IPS DF 19.7 (cell line): ENCODE measurements around the gene AQP11.
"Not testable (repeated sequence)": the region's sequence is repeated elsewhere in the genome, so short reads cannot be mapped to it uniquely, and the experiment has no call there.

ENCODE experiments used
- DNase-seq: peaks from one replicate; pipeline ENCODE4 v3.0.0-alpha.2; 2013; ENCODE audit warnings: low read depth, low spot score

AQP11 gene

DNA sequence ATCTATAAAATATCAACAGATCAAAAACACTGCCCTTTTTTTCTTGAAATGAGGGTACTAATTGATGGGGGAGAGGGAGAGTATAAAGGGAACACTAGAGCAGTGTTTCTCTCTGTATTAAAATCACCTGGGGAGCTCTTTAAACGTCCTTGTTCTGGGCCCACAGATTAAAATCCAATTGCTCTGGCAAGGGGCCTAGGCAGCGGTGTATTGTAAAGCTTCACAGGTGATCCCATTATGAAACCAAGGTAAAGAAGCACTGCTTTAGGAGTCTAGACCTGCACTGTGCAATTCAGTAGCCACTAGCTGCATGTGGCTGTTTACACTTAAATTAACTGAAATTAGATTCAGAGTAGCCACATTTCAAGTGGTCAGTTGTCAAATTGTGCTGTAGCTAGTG, 3.0 kb downstream of the AQP11 start:
- no peak for DNase-seq

DNA sequence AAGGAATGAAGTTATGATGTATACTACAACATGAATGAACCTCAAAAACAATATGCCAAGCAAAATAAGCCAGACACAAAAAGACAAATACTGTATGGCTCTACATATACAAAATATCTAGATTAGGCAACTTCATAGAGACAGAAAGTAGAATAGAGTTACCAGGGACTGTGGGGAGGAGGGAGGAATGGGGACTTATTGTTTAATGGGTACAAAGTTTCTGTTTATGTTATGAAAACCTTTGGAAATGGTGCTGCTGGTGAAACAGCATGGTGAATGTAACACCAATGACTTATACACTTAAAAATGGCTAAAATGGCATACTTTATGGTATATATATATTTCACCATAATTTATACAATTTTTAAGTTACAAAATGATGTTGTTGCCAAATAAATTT, 4.1 kb downstream of the AQP11 start:
- DNase-seq, result no peak

DNA sequence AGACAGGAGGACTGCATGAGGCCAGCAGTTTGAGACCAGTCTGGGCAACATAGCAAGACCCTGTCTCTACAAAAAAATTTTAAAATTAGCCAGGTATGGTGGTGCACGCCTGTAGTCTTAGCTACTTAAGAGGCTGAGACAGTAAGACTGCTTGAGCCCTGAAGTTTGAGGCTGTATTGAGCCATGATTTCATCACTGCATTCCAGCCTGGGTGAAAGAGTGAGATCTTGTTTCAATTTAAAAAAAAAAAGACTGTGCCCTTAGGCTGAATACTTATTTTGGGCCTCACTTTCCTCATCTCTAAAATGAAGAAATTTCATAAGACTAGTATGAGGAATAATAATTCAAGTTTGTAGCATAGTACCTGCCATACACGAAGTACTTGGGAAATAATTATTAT, 6.9 kb downstream of the AQP11 start:
- DNase-seq, result no peak

DNA sequence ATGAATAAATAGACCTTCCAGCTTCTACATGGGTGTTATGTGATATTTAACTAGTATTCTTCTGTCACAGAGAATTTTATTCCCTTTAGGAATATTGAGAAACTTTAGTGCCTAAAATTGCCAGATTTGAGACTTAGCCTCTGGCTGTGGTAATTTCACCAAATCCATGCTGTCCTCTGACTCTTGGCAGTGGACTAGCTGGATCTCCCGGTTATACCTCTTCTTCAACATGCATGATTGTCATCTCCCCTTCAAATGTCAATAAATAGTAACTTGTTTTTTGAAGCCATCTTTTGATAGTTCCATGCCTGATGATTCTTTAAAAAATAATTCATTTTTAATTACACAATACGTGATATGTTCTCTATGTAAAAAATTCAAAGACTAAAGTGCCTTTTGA, 8.4 kb downstream of the AQP11 start:
- DNase-seq, result no peak

DNA sequence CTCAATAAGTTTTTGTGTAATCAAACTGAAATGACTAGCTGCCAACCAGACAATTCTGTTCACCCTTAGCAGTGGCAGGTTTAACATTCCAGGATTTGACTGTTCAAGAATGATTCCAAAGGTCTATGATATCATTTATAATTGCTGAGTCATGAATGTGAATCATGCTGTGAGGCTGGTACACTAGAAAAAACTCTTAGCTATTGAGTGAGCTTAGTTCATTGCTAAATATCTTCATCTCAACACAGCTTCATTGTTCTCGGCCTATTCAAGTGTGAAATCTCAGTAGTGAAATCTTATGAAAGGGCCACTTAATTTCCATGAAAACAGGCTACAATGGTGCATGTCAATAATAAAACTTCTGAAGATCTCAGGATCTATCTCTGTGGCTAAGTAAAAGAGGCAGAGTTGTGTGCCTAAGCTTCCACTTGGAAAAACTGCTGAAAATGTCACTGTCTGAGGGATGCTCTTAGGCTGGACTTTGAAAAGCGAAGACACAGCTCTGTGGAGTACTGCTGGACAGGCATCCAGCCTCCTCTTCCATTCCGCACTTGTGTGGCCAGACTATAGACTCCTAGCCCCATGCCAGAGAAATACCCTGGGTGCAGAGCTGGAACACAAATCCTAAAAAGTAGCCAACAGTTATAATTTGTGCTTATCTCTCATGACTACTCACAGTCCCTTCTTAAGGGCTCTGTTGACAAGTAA, 12.8 kb downstream of the AQP11 start:
- DNase-seq, result no peak

DNA sequence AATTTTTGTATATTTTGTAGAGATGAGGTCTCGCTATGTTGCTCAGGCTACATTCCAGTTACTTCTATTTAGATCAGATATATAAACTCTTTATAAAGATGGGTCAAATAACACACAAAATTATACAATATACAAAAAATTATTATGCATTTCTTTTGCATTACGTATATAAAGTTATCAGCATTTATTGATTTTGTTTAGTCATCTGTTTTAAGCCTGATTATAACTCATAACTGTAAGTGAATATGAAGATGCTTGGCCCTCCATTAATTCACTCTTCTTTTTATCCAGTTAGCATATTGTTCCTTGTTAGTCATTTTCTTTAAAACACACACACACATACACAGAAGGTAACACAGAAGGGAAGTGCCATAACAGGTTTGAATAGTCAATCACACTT, 14.5 kb downstream of the AQP11 start:
- no peak for DNase-seq

DNA sequence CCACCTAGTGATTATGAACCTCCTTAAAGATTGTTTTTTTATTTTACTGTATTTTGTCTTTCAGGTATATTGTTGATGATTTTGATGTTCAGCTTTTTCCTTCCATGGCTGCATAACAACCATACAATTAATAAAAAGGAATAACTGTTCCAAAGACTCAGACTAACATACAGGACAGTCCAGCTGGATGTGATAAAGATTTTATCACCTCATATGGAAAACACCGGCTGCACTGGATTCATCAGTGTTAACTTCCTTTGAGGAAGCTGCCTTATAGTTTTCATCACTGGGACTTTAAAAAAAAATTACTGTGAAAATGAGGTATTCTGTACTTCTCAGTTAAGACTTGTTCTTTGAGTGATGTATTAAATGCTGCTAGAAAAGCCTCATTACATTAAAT, 19.5 kb downstream of the AQP11 start:
- DNase-seq, result no peak

DNA sequence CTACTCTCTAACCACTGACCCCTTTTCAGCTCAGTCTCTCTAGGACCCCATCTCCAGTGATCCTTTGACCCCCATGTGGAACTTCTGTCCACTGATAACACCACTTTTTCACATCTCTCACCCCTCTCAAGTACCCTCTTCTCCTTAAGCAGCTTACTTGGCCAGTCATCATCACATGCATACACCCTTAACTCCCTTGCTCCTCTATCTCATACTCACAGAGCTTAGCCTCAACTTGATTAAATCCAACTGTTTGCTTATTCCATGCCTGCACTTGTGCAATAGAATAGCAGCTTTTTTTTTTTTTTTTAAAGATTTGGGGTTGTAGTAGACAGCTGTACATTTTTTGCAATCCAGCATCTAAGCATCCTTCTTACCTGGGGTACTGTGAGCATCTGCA, 22.2 kb downstream of the AQP11 start:
- DNase-seq, result no peak

DNA sequence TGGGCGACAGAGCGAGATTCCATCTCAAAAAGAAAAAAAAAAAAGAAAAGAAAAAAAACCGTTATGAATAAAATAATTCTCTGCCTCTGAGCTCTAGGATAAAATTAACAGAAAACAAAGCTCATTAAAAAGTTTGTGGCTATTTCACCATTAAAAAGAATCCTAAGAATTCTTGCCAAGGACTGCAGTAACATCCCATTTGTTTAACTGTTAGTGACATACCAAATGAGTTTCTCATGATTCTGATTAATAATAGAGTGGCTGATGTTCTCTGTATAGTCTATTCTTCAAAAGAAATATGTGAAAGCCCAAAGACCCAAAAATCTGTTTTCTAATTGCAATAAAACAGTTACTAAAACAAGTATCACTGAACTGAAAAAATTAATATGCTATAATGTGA, 28.1 kb downstream of the AQP11 start:
- DNase-seq, result no peak

DNA sequence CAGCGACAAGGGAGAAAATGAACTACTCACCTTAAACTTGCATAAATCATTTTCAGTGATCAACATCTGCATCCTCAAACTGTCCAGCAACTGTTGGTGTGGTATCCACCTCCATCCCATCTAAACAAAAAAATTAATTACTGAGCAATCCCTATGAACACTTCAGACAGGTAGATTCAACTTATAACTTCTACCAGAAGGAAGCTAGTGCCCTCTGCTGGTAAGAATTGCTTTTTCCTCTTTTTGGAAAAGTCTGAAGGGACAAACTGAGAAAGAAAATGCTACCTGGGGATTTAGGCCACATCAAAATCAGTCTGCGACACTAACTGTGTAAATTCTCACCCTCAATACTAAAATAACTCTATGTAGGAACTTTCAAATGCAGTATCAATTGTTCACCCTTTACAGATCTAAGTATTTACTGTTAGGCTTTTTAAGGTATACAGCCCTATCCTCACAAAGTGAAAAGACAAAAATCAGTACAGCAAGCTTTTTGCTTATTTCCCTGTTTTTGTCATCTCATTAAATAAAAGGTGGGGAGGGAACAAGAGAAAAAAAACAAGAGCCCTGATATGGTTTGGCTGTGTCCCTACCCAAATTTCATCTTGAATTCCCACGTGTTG, 29.9 kb downstream of the AQP11 start:
- peak; percentile 9 for DNase-seq

DNA sequence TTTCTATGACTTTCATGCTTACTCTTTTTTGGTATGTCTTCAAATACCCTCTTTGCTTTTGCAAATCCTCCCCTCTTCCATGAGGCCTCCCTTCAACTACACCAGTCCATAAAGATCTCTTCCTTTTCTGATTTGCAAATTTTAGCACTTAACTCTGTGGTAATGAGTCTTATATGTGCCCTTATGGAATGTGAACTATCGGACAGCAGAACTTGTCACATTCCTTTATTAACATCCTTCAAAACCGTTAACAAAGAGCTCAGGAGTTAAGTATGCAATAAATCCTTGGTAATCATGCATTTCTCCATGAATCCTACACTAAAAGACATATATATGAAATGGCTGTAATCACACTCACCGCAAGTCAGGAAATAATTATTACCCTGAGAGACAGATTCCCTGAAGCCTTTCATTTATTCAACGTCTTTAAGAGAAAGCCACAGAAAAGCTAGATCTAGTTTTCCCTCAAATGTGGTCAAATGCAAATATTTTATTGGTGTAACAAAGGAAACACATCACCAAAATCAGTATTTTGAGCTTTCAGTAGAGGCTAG, 40.5 kb downstream of the AQP11 start:
- no peak for DNase-seq

DNA sequence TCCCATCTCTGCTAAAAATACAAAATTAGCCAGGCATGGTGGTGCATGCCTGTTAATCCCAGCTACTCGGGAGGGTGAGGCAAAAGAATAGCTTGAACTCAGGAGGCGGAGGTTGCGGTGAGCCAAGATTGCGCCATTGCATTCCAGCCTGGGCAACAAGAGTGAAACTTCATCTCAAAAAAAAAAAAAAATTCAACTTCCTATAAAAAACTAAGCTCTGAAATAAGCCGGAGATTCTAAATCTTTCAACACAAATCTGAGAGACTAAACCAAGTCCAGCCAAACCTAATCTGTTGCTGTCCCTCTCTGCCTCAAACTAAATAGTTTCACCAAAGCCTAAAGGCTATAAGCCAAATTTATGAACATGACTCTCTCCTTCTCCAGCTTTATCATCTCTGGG, 44.2 kb downstream of the AQP11 start:
- not testable (repeated sequence) for DNase-seq

DNA sequence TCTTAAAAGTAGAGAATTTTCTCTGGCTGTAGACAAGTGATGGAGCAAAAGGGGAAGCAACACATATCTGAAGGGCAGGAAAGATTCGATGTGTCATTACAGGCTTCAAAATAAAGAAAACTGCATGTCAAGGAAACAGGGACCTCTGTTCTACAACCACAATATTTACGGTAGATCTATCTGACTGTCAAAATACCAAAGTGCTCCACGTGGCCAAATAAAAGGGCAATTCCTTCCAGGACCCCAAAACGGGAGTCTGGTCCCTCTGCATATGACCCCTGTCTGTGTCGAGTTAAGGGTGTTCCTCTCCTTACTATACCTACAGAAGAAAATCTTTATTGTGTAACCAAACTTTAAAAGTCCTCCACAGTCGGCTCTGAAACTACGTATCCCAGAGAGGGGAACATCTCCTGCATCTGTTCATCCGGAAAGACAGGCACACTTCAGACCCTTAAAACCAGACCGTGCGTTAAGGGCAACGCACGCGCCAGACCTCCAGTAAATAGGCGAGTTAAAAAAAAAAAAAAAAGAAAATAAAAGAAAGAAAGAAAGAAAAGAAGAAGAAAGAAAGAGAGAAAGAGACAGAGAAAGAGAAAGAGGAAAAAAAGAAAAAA, 47.1 kb downstream of the AQP11 start:
- DNase-seq, result no peak

DNA sequence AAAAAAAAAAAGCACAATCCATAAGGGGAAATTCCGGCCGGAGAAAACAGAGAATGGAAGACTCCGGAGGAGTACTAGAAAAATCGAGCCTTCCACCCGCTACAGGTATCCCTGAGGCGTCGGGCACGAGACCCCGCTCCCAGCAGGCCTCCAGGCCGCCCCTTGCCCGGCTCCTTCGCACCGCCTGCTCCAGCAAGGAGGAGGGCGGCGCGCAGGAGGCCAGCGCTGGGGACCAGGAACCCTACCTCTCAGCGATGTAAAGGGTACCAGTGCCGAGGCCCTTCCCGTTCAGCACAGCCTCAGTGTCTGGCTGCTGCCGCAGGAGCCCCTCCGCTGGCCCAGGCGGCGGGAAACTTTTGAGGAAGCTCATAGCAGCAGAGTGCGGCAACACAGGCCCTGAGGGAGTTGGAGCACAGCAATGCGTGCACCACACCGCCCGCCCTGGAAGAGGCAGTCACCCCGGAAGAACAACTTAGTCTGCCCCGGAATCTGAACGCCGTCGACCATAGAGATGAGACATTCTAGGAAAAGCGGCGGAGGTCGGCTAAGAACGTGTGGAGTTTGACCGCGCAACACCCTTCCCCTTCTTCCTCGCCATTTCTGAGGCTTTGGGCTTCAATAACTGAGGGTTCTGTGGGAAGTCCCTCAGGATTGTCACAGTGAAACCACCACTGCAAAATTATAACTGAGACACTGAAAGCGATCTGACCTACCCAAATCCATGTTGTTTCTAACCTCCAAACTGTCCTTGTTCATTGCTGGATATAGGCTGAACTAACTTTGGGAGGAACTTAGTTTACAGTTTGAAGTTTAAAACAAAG, 47.8 kb downstream of the AQP11 start, which contains the start of gene CLNS1A:
Gene CLNS1A (minus strand): TSS at position 450 of the 821 bp plus-strand sequence. CDS start 80 bp downstream, at position 370.
- DNase-seq, result peak; percentile 76

DNA sequence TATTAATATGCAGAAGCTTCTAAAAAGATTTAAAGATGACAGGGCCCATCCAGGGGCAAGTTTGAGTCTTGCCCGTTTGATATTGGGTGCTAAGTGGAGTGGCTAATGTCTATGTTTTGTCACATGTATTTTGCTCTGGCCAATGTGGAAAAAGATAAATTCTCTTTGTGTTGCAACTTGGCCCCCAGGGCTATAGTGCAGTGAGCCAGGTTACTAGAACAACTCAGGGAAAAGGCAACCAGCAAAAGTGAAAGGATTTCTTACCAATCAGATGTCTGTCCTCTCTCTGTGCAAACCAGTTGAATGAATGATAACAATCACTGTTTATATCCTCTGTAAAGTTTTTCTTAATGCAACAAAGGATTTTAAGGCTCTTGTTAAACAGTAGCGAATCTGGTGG, 52.5 kb downstream of the AQP11 start:
- no peak for DNase-seq

DNA sequence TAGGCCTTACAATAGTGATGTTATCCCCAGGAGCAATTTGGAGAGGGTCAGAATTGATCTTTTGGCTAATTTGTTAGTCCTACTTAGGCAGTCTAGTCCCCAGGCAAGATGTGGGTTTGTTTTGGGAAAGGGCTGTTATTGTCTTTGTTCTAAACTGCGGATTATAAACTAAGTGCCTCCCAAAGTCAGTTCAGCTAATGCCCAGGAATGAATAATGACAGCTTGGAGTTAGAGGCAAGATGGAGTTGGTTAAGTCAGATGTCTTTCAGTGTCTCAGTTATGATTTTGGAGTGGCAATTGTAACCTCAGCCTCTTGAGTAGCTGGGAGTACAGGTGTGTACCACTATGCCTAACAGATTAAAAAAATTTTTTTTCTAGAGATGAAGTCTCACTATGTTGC, 55.1 kb downstream of the AQP11 start:
- no peak for DNase-seq

DNA sequence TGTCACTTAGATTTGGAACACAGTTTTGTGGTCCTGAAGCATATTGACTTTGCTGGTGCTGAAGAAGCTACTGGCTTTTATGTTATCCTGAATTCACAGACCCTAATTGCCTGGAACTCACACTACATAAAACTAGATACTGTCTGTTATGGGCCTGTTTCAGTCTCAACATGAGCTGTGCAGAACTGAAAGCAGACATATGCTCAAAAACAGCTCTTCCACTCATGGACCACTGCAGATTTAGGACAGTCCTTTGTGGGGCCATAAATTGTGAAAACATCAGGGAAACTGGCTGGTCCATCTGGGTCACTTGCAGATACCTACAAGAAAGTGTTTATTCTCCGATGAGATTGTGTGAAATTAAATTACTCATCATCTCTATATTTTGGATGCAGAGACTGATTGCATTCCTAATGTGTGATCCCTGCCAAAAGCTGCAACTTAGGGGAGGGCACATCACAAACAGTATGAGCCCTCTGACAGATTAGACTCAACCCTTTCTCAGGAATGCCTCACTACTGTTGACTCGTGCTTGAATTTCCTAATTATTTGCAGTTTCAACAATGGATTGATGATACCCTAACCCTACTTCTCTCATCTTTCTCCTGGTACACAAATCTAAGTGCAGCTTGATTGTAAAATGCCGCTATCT, 58.0 kb downstream of the AQP11 start:
- DNase-seq, result no peak

DNA sequence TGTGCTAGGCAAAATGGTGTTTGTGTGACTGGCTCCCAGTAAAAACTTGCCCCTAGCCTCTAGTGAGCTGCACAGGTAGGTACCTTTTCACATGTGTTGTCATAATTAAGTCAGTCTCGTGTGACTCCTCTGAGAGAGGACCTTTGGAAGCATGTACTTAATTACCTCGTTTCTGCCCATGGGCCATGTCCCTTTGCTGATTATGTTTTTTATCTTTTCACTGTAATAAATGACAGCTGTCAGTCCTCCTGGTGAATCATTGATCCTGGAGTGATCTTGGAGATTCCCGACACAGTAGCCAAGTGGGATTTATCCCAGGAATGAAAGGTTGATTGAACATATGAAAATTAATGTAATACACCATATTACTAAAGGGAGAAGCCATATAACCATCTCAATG, 60.4 kb downstream of the AQP11 start:
- no peak for DNase-seq

DNA sequence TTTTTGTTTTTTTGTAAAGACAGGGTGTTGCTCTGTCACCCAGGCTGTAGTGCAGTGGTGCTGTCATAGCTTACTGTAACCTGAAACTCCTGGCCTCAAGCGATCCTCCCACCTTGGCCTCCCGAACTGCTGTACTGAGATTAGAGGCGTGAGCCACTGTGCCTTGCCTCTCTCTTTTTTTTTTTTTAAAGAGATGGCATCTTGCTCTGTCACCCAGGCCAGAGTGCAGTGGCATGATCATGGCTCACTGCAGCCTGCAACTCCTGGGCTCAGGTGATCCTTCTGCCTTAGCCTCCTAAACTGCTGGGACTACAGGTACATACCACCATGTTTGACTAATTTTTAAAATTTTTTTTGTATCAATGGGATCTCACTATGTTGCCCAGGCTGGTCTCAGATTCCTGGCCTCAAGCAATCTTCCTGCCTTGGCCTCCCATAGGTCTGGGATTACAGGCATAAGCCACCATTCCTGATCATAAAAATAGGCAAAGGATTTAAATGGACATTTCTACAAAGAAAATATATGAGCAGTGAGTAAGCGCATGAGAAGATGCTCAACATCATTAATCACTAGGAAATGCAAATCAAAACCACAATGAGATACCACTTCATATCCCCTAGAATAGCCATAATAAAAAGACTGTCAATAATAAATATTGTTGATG, 65.1 kb downstream of the AQP11 start:
- no peak for DNase-seq

DNA sequence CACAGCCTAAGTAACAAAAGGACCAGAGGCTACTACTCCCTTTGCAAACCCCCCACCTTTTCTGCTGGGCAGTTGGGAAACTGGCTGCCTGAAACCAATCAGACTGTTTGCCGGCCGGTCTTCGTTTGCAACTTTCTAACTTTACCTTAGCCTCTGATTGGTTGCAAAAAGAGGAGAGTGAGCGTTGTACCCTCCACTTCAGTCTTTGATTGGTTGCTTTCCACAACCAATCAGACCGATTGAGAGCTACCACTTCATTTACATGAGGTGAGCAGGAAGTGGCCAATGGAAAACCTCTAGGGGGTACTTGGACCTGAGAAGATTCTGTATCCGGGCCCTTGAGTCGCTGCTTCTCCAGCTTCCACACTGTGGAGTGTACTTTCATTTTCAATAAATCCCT, 66.6 kb downstream of the AQP11 start:
- peak; percentile 59 for DNase-seq
